WERI-Rb-1 (cell line): Measurements from ENCODE around the gene ATP12A.
A peak's percentile ranks its signal among the peaks of the same experiment; 100 is the strongest.

Experiments used
- DNase-seq: peaks from one replicate; pipeline ENCODE4 v3.0.0-alpha.2; 2020
- H3K27ac ChIP-seq: fragments of 250-450 bp; sonication (Bioruptor Pico); 2 replicates; pipeline ENCODE4 v1.5.1; 2020; ENCODE audit warnings: mild to moderate bottlenecking, moderate library complexity
- H3K27me3 ChIP-seq: fragments of 250-450 bp; sonication (Bioruptor Pico); 2 replicates; pipeline ENCODE4 v1.5.1; 2021; ENCODE audit warnings: mild to moderate bottlenecking, low read depth, moderate library complexity; ENCODE audit not compliant: insufficient read depth, severe bottlenecking
- H3K36me3 ChIP-seq: fragments of 250-450 bp; sonication (Bioruptor Pico); 2 replicates; pipeline ENCODE4 v1.5.1; 2020; ENCODE audit warnings: mild to moderate bottlenecking, moderate library complexity
- H3K4me3 ChIP-seq: 2 replicates; pipeline ENCODE4 v1.5.1; 2011; ENCODE audit warnings: low read depth, mild to moderate bottlenecking, control low read depth, low read length
- H3K9me3 ChIP-seq: fragments of 250-450 bp; sonication (Bioruptor Pico); 2 replicates; pipeline ENCODE4 v1.5.1; 2021; ENCODE audit warnings: mild to moderate bottlenecking, moderate library complexity; ENCODE audit not compliant: severe bottlenecking
- TF ChIP-seq, protein P1 (sequence below): IDR thresholded peaks from 2 replicates; pipeline ENCODE4 v1.5.1; 2011; ENCODE audit warnings: low read depth, mild to moderate bottlenecking, control low read depth, inconsistent platforms, low read length

The ATP12A gene

DNA sequence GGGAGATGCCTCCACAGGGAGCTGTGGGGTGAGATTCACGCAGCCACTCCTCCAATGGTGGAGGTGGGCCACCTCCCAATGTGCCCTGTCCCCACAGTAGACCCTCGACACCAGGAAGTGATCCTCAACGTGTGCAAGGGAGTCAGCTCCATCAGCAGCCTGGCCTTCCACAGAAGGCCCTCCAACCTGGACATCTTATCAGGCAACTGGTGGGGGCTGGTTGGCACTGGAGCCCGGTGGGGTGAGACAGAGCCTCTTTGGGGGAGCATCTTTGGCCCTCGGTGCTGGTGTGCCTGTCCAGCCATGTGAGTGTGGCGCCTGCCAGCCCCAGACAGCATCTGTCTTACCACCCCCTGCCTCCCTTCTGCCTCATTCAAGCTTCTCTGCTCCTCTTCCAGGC lies 64.0 kb downstream of the ATP12A start:
- Histone ChIP-seq H3K4me3 (no peak overlapping the region), H3K27me3 (no peaks in the 10 kb centered on the region), H3K36me3 (no peaks in the 10 kb centered on the region), H3K27ac (no peak overlapping the region), H3K9me3 (peaks cover 5% of the 10 kb centered on the region)
- no peak for DNase-seq
- TF ChIP-seq, protein P1, sequence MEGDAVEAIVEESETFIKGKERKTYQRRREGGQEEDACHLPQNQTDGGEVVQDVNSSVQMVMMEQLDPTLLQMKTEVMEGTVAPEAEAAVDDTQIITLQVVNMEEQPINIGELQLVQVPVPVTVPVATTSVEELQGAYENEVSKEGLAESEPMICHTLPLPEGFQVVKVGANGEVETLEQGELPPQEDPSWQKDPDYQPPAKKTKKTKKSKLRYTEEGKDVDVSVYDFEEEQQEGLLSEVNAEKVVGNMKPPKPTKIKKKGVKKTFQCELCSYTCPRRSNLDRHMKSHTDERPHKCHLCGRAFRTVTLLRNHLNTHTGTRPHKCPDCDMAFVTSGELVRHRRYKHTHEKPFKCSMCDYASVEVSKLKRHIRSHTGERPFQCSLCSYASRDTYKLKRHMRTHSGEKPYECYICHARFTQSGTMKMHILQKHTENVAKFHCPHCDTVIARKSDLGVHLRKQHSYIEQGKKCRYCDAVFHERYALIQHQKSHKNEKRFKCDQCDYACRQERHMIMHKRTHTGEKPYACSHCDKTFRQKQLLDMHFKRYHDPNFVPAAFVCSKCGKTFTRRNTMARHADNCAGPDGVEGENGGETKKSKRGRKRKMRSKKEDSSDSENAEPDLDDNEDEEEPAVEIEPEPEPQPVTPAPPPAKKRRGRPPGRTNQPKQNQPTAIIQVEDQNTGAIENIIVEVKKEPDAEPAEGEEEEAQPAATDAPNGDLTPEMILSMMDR, result no peak

DNA sequence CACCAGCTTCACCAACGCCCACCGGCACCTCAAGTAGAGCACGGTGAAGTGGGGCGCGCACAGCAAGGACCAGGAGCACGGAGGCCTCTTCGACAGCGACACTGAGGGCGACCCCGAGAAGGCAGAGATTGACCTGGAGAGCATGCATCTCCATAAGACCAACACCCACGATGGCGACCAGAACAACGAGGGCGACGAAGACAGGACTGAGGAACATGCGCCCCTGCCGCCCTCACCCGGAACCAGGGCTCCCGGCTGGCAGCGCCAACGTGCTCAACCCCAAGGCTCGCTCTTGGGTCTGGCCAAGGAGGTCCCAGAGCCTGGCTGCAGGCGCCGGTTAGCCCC lies 65.3 kb downstream of the ATP12A start:
- H3K27ac ChIP-seq, result no peak overlapping the region
- no peaks in the 10 kb centered on the region for H3K36me3 ChIP-seq
- DNase-seq, result no peak
- H3K27me3 ChIP-seq, result no peaks in the 10 kb centered on the region
- H3K9me3 ChIP-seq, result peaks cover 5% of the 10 kb centered on the region
- TF ChIP-seq, protein P1, result no peak
- no peak overlapping the region for H3K4me3 ChIP-seq

DNA sequence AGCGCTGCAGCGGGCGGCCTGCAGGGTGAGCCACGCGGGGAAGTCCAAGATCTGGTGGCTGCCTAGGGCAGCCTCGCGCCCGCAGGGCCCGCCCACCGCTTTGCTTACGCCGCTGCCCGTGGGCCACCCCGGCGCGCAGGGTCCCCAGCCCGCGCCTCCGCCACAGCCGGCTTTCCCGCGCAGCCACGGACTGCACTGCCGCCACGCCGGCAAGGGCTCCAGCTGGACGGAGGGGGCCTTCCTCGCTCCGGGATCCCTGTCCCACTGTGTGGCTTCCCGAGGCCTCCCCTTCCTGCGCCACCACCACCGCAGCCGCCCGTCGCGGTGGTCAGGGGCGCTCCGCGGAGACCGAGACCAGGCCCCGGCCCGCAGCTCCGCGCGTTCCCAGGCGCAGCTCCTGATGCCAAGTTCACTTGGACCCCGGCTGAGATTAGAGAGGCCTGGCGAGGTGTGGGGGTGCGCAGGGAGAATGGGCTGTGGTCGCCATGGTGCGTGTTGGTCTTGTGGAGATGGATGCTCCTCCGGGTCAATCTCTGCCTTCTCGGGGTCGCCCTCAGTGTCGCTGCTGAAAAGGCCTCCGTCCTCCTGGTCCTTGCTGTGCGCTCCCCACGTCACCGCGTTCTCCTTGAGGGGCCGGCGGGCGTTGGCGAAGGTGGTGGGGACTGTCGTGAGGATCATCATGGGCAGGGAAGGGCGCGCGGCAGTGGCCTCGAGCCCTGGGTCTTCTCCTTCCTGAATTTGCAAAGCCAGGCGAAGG lies 65.8 kb downstream of the ATP12A start:
- H3K4me3 ChIP-seq, result no peak overlapping the region
- H3K9me3 ChIP-seq, result peaks cover 5% of the 10 kb centered on the region
- H3K27ac ChIP-seq, result no peak overlapping the region
- no peak for DNase-seq
- TF ChIP-seq, protein P1, result no peak
- no peaks in the 10 kb centered on the region for H3K36me3 ChIP-seq
- no peaks in the 10 kb centered on the region for H3K27me3 ChIP-seq

DNA sequence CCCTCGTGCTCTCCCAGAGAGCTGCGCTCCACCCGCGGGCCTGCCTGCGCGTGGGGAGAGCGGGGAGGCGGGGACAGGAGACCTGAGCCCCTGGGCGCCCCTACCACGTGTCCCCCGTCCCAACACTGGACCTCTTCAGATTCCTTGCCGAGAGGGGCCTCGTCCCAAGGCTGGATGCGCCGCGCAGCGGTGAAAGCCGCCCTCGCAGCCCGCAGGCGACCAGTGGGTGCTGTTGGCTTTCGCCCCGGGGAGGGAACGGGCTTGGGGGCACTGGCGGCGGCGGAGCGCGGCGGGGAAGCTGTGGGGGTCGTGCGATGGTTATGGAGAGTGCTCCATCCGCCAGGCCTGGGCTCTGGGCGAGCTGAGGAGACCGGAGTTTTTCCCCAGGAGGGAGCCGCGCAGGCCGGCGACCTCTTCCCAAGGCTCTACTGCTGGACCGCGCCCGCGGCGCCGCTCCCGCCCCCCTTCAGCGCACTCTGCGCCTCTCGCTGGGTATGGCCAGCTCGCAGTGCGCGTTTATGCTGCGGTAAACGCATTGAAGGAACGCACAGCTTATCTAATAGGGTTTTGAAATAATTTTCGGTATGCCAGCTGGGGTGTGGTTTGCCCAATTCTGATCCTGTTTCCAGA lies 66.5 kb downstream of the ATP12A start:
- peak; percentile 65 for DNase-seq
- H3K9me3 ChIP-seq, result peaks cover 5% of the 10 kb centered on the region
- H3K27ac ChIP-seq, result no peak overlapping the region
- H3K27me3 ChIP-seq, result no peaks in the 10 kb centered on the region
- TF ChIP-seq, protein P1, result peak; percentile 67
- H3K4me3 ChIP-seq, result peak overlapping the region; percentile 67
- H3K36me3 ChIP-seq, result no peaks in the 10 kb centered on the region

DNA sequence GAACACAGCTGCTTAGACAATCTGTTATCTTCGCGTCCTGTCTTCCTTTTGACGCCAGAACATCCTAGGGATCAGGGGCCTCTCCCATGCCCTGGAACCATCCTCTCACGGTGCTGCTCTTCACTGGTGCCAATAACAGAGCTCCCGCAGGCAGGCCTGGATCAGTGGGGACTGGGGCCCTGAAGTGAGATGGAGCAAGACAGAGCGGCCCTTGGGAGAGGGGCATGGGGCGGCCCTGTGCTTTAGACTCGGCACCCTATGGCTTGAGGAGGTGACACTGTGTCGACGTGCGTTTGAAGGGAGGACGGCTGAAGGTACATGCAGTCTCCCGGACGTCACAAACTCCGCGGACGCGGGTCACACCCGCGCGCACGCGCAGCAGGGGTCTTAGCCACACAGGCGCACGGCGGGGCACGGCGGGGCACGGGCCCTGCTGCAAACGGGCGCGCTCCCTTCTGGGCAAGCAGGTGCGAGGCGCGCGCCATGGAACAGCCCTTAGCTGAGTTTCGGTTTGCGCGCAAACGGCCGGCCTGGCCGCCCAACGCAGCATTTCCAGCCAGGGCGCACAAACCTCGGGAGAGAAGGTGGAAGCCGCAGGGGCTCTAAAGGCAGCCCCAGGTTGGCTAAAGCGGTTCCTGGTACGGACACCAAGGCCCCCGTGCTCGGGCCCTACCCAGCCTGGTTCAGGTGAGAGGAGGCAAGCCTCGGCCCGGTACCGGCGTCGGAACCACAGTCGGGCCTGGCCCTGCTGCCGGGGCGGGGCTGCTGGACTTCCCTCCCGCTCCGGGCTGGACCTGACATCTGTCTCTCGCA lies 67.2 kb downstream of the ATP12A start:
- no peaks in the 10 kb centered on the region for H3K27me3 ChIP-seq
- peak overlapping the region; percentile 67 for H3K4me3 ChIP-seq
- TF ChIP-seq, protein P1, result no peak
- peak; percentile 90 for DNase-seq
- peak overlapping the region; percentile 47 for H3K27ac ChIP-seq
- H3K9me3 ChIP-seq, result peaks cover 5% of the 10 kb centered on the region
- H3K36me3 ChIP-seq, result no peaks in the 10 kb centered on the region
